IMR-90 (cell line): ENCODE measurements around the gene IL20. TPM values are rescaled to one million over a fixed set of nuclear protein-coding genes. Genes with fewer than 3 reads are reported as not detected.

Experiments used
- ELK1 ChIP-seq: fragments of 150-350 bp; IDR thresholded peaks from 2 replicates; pipeline ENCODE4 v1.6.1; 2016; ENCODE audit warnings: low read depth, mild to moderate bottlenecking, low read length, moderate library complexity, borderline replicate concordance
- polyA plus RNA-seq, 3 experiments: library from polyadenylated mRNA; depleted of rRNA; stranded (reverse); fragments of >200 nt; gene quantifications; 2 replicates each; pipeline ENCODE4 v1.2.3, GENCODE V29; 2012; ENCODE audit warnings: low replicate concordance in 1 of 3
- total RNA-seq: library from RNA; depleted of rRNA; stranded (reverse); fragments of >200 nt; gene quantifications from 2 replicates; pipeline ENCODE4 v1.2.3, GENCODE V29; 2012

The IL20 gene
- total and polyA plus RNA-seq, 2 of the 4 experiments (the other 2 are of a cell fraction): not detected

GRCh38 chr1:206904423-206905142 lies 39.2 kb downstream of the IL20 start (continued):
- TF ChIP-seq ELK1: no peak
